Measurements from ENCODE around the gene EVX1. TPM values are rescaled to one million over a fixed set of nuclear protein-coding genes. Genes with fewer than 3 reads are reported as not detected.

Gene EVX1
- total RNA-seq, 1 experiment from 2014 or later = 0.10 TPM

DNA sequence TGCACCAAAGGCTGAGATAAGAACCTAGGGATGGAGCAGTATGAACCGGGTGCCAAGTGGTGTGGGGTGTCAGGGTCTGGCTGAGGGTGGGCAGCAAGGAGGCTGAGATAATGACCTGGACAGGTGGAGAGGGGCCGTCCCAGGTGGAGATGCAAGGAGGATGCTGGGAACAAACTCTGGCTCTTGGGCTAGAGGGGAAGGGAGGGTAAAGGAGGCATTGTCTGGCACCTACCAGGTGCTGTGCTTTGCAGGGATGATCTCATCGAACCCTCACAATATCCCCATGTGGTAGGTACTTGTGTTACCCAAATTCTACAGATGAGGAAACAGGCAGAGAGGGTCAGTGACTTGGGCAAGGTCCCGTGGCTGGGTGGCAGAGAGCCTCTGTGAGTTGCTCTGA, 22.8 kb upstream of the EVX1 start:
- H3K27me3 ChIP-seq (ENCODE audit: control insufficient read depth, insufficient read depth, low read length) = peaks cover 16% of the 10 kb centered on the region
- no peak overlapping the region for H3K4me3 ChIP-seq (ENCODE audit: low read depth in 2 of 2, low read length in 2 of 2)
- ChIA-PET POLR2A (no interaction called here), CTCF (no interaction called here)
- no peak for ATAC-seq
- H3K4me1 ChIP-seq (ENCODE audit: control insufficient read depth, insufficient read depth, low read length) = no peaks in the 10 kb centered on the region
- no peak overlapping the region for H3K27ac ChIP-seq (ENCODE audit: low read length)
- BruUV-seq (replicated peaks) = no TSS peak
- no peaks in the 10 kb centered on the region for H3K9me3 ChIP-seq (ENCODE audit: control insufficient read depth, insufficient read depth, low read depth, low read length)
- no peak for TF ChIP-seq POLR2AphosphoS5 (IDR thresholded peaks at IDR 0.05; ENCODE audit: low read depth, low read length)
- TF ChIP-seq, protein P1, sequence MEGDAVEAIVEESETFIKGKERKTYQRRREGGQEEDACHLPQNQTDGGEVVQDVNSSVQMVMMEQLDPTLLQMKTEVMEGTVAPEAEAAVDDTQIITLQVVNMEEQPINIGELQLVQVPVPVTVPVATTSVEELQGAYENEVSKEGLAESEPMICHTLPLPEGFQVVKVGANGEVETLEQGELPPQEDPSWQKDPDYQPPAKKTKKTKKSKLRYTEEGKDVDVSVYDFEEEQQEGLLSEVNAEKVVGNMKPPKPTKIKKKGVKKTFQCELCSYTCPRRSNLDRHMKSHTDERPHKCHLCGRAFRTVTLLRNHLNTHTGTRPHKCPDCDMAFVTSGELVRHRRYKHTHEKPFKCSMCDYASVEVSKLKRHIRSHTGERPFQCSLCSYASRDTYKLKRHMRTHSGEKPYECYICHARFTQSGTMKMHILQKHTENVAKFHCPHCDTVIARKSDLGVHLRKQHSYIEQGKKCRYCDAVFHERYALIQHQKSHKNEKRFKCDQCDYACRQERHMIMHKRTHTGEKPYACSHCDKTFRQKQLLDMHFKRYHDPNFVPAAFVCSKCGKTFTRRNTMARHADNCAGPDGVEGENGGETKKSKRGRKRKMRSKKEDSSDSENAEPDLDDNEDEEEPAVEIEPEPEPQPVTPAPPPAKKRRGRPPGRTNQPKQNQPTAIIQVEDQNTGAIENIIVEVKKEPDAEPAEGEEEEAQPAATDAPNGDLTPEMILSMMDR (IDR thresholded peaks at IDR 0.05) = no peak
- TF ChIP-seq, protein P2, sequence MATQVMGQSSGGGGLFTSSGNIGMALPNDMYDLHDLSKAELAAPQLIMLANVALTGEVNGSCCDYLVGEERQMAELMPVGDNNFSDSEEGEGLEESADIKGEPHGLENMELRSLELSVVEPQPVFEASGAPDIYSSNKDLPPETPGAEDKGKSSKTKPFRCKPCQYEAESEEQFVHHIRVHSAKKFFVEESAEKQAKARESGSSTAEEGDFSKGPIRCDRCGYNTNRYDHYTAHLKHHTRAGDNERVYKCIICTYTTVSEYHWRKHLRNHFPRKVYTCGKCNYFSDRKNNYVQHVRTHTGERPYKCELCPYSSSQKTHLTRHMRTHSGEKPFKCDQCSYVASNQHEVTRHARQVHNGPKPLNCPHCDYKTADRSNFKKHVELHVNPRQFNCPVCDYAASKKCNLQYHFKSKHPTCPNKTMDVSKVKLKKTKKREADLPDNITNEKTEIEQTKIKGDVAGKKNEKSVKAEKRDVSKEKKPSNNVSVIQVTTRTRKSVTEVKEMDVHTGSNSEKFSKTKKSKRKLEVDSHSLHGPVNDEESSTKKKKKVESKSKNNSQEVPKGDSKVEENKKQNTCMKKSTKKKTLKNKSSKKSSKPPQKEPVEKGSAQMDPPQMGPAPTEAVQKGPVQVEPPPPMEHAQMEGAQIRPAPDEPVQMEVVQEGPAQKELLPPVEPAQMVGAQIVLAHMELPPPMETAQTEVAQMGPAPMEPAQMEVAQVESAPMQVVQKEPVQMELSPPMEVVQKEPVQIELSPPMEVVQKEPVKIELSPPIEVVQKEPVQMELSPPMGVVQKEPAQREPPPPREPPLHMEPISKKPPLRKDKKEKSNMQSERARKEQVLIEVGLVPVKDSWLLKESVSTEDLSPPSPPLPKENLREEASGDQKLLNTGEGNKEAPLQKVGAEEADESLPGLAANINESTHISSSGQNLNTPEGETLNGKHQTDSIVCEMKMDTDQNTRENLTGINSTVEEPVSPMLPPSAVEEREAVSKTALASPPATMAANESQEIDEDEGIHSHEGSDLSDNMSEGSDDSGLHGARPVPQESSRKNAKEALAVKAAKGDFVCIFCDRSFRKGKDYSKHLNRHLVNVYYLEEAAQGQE (IDR thresholded peaks at IDR 0.05; ENCODE audit: insufficient read depth in 1 of 2, low read depth in 2 of 2, low read length in 1 of 2) = no peak
- no peak for TF ChIP-seq SIN3A (IDR thresholded peaks at IDR 0.05; ENCODE audit: borderline replicate concordance, insufficient read depth, low read depth, low read length)
- TF ChIP-seq TCF7L2 (IDR thresholded peaks at IDR 0.05; ENCODE audit: low read depth, low read length) = no peak
- in situ Hi-C loops (cut with HindIII; ENCODE audit: low pct_unique_long_range_greater_than_20kb, low sequenced_read_pairs) = no loop called here
- H3K36me3 ChIP-seq (ENCODE audit: control insufficient read depth, insufficient read depth, low read length) = no peaks in the 10 kb centered on the region
- intact Hi-C loops (cut with micrococcal nuclease; ENCODE audit: unreplicated experiment) = loop anchor here (5.0 kb wide), 1 partner anchor 357 kb away; no protein-coding TSS in a partner anchor
- DNase-seq (ENCODE audit: low read depth, low spot score) = no peak

DNA sequence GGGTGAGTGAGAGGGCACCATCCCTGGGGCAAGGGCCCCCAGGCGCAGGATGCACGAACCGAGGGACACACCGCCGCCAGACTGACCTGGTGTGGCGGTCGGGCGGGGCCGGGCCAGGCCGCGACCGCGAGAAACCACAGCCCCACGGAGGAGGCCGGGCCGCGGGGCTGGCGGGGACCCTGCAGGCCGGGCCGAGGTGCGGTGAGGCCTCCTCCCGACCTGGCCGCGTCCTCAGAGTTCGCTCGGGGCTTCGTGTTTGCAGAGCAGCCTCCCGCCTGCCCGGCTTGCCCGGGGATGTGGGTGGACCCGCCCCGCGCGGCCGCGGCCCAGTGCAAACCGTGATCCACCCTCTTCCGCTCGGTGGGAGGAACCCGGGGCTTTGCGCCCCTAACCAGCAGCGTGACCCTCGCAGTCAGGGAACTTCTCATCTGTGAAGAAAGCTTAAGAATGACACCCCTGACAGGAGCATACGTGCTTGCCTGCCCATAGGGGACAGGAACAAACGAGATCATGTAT, 22.1 kb upstream of the EVX1 start:
- H3K27me3 ChIP-seq (ENCODE audit: control insufficient read depth, insufficient read depth, low read length) = peaks cover 20% of the 10 kb centered on the region
- POLR2A ChIA-PET = no interaction called here
- H3K36me3 ChIP-seq (ENCODE audit: control insufficient read depth, insufficient read depth, low read length) = no peaks in the 10 kb centered on the region
- H3K9me3 ChIP-seq (ENCODE audit: control insufficient read depth, insufficient read depth, low read depth, low read length) = no peaks in the 10 kb centered on the region
- BruUV-seq (replicated peaks) = no TSS peak
- CTCF ChIA-PET = interaction anchor here (0.6 kb wide), 1 partner anchor 701 kb away, joined by 6 read pairs; no protein-coding TSS in a partner anchor
- ATAC-seq (no peak), DNase-seq (ENCODE audit: low read depth, low spot score) (no peak)
- H3K27ac ChIP-seq (ENCODE audit: low read length) = no peak overlapping the region
- in situ Hi-C loops (cut with HindIII; ENCODE audit: low pct_unique_long_range_greater_than_20kb, low sequenced_read_pairs) = no loop called here
- intact Hi-C loops (cut with micrococcal nuclease; ENCODE audit: unreplicated experiment) = loop anchor here (5.0 kb wide), 1 partner anchor 357 kb away; no protein-coding TSS in a partner anchor
- H3K4me1 ChIP-seq (ENCODE audit: control insufficient read depth, insufficient read depth, low read length) = peaks cover 3% of the 10 kb centered on the region; the same call in 1 of the 2 replicates
- H3K4me3 ChIP-seq (ENCODE audit: low read depth in 2 of 2, low read length in 2 of 2) = no peak overlapping the region
- no peak for TF ChIP-seq POLR2AphosphoS5 (IDR thresholded peaks at IDR 0.05; ENCODE audit: low read depth, low read length)
- no peak for TF ChIP-seq SIN3A (IDR thresholded peaks at IDR 0.05; ENCODE audit: borderline replicate concordance, insufficient read depth, low read depth, low read length)
- TF ChIP-seq, protein P1 (IDR thresholded peaks at IDR 0.05) = no peak
- TF ChIP-seq, protein P2 (IDR thresholded peaks at IDR 0.05; ENCODE audit: insufficient read depth in 1 of 2, low read depth in 2 of 2, low read length in 1 of 2) = no peak
- no peak for TF ChIP-seq TCF7L2 (IDR thresholded peaks at IDR 0.05; ENCODE audit: low read depth, low read length)

Data from Panc1 (cell line).